Measurements from ENCODE around the gene CEP104.

The CEP104 gene

DNA sequence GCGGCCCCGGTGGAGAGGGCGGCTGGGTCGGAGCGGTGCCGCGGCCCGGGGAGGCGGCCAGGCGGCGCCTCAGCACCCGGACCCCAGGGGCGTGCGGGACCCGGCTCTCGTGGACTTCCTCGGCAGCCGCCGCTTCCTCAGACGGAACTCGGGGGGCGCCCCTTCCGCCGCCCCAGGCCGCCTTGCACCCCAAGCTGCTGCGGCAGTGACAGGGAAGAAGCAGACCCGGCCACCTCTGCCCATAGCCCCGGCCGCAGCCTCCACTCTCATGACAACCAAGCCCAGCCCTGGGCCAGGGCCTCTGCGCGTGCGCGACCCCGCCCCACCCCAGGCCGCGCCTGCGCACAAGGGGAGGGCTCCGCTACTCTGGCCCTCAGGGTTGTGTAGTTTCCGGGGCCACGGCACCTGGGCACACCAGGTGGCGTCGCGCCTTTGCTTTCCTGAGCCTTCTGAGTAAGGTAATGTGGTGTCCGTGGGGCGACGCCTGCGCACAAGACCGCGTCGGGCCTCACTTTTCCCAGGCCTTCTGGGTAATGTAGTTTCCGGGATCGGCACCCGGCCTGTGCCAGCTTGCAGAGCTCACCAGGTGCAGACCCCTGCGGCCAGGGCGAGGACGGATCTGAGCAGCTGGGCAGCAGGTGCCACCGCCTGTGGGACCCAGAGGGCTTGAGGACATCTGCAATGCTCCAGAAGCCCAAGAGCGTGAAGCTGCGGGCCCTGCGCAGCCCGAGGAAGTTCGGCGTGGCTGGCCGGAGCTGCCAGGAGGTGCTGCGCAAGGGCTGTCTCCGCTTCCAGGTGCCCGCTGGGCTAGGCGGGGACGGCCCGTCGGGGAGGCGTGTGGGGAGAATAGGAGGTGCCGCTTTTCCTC is at the start of gene CEP104, which contains the start of gene DFFB:
Gene CEP104 (minus strand): TSS at position 289 of the 868 bp plus-strand sequence. CDS start 4,804 bp downstream, outside the sequence.
Gene DFFB (plus strand): TSS at position 554 of the 868 bp plus-strand sequence. CDS start 128 bp downstream, at position 682.
- DNase-seq, result peak; percentile 99

GRCh38 chr1:3906672-3907020 is 49.6 kb upstream of the CEP104 start:
- no peak for DNase-seq

DNA sequence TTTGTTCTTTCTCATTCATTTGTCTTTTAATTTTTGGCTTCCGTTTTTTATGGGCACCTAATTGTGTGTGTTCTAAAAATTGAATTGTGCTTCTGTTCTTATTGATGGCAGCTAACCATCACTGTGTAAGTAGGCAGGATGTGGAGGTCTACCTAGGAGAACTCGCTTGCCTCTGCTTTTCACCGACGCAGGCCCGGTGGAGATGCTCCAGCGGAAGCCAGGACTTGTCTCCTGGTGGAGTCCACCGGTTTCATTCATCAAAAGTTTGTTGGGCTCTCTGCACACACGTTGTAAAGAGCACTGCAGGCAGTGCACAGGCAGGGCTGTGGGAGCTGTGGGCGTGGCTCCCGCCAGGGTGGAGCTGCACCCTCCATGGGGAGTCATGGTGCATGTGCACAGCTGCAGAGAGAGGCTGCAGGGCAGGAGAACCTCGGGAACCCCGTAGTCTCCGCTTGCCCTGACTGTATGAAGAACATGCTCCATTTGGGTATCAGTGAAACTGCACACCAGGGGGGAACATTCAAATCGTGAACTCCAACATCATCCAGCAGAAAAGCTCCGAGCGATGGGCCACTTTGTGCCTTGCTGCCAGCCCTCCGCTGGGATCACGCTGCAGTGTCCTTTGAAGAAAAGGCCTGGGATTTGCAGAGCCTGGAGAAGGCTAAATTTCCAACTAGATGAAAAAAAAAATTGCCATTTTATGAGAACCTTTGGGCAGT is 49.1 kb upstream of the CEP104 start:
- DNase-seq, result no peak

DNA sequence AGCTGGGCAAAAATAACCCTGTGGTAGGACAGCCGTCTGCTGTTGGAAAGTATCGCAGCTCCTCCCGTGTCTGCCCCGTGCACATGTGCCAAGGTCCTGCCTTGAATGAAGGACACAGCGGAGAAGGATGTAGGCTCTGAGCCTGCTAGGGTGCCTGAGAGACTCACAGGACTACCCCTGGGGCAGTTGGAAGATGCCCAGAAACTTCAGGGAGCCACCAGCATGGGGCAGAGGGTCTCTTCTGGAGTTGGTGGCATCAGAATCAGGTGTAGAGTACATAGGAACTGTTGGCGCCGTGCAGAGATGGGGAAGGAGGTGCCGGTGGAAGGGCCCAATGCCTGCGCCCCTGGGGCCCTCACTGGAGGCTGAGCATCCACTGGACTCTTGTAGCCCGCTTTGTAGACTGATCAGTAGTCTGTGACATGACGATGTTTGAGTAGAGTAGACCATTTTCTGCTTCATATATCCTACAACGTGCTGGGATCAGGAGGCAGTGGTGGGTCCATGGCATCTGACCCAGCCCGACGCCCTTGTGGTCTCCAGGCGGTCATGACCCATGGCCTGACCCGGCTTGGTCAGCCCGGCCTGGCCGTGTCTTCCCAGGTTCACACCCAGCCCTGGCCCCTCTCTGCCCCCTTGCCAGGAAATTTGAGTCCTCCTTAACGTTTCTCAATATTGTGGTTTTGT is 48.4 kb upstream of the CEP104 start:
- DNase-seq, result no peak

DNA sequence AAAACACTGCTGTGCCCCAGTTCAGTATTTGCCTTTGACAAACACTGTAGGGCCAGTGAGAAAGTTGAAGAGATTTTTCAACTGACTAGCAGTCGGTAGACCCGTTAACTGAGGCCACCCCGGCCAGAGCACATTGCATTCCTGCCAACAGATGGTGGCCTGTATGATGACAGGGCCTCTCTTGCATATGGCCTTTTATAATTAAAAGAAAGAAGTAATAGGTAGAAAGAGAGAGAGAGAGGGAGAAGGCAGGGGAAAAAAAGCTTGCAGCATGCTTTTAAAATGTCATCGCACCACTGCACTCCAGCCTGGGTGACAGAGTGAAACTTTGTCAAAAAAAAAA is 47.8 kb upstream of the CEP104 start:
- no peak for DNase-seq

GRCh38 chr1:3904006-3904842 is 47.2 kb upstream of the CEP104 start:
- DNase-seq, result no peak

DNA sequence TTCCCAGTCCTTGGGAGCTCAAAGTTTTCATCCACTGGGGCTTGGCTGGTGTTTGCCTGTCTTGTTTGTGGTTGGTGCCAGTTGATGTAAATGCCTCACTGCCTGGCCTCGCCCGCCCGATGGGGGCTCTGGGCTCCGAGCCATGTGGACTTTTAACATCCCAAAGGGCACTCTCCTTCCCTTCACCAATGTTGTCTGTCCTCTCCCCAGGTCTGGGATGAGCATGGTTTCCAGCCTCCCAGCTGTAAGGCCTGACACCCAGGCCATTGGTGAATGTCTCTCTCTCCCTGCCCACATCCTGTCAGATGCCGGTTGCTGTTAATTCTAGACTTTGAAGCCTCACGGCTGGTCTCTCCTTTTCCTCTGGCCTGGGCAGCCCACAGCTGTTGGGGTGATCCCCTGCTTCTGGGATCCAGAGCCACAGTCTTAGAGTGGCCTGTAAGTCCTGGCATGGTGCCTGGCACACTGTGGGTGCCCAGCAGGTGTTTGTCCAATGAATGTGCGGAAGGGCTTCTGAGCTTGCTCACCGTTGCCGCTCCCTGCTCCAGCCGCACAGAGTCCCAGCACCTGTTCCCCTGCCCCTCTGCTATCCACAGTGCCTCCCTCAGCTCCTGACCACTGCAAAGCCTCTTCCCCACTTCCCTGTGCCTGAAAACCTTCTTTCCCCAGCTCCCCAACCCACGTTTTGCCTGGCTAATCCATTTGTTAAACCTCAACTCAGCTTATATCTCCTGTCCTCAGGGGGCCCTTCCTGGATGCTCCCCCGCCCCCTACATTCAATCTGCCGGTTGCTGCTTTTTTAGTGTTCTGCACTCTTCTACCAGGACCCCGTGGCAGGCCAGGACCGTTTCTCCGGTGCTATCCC is 46.4 kb upstream of the CEP104 start:
- DNase-seq, result peak; percentile 68

- peak; percentile 44 for DNase-seq
These were observed 45.6 kb upstream of the CEP104 start for GRCh38 chr1:3902571-3903091.

GRCh38 chr1:3902111-3902511 is 45.1 kb upstream of the CEP104 start:
- DNase-seq, result no peak

DNA sequence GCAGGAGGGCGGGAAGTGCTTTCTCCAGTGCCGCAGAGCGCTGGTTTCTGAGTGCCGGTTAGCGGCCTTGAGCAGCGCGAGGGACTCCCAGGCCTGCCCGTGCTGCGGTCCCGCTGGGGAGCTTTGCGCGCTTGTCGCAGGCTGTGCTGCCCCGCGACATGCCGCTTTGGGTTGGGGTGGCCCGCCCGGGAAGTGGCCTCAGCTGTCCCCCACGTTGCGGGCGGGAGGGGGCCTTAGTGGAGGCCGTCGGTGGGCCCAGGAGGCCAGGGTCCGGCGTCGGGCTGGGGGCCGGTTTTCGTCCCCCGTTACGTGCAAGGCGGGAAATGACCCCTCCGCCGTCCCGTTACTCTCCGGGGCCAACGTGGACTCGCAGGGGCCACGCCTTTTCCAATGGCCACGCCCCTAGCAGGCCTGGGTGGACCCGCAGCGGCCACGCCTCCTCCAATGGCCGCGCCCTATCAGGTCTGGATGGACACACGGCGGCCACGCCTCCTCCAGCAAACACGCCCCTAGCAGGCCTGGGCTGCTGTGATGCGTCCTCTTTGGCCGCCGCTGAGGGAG is 44.0 kb upstream of the CEP104 start:
- peak; percentile 30 for DNase-seq

DNA sequence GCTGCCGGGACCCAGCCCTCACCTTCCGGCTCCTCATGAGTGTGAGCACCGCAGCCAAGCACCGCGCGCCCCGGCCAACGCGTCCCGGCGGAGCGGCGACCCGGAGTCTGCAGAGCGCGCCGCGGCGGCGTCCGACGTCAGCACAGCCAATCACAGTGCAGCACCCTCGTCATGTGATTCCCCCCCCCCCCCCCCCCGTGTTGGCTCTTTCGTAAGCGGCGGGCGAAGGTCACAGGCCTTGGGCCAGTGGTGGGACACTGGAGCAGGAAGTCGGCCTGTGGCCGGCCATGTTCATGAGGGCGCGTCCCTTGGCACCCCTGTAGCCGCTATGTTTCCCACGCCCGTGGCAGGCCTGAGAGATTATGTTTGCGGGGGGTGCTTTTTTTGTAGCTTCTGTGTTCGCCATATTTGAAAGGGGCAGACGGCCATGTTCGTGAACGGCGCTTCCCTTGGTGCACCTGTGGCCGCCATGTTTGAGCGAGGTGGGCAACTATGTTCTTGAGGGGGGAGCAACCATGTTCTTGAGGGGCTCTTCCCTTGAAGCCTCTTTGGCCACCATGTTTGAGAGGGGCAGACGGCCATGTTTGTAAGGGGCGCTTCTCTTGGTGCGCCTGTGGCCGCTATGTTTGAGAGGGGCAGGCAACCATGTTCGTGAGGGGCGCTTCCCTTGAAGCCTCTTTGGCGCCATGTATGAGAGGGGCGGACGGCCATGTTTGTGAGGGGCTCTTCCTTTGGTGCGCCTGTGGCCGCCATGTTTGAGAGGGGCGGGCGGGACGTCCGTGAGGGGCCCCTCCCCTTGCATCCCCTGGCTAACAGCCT is 43.3 kb upstream of the CEP104 start, which contains the start of gene C1orf174:
Gene C1orf174 (minus strand): TSS at position 123 of the 819 bp plus-strand sequence. CDS start 86 bp downstream, at position 37.
- peak; percentile 100 for DNase-seq

GRCh38 chr1:3899754-3900149 is 42.7 kb upstream of the CEP104 start:
- DNase-seq, result peak; percentile 39

- no peak for DNase-seq
These were observed 42.2 kb upstream of the CEP104 start for GRCh38 chr1:3898994-3899753.

- DNase-seq, result no peak
These were observed 41.4 kb upstream of the CEP104 start for GRCh38 chr1:3898475-3898735.

DNA sequence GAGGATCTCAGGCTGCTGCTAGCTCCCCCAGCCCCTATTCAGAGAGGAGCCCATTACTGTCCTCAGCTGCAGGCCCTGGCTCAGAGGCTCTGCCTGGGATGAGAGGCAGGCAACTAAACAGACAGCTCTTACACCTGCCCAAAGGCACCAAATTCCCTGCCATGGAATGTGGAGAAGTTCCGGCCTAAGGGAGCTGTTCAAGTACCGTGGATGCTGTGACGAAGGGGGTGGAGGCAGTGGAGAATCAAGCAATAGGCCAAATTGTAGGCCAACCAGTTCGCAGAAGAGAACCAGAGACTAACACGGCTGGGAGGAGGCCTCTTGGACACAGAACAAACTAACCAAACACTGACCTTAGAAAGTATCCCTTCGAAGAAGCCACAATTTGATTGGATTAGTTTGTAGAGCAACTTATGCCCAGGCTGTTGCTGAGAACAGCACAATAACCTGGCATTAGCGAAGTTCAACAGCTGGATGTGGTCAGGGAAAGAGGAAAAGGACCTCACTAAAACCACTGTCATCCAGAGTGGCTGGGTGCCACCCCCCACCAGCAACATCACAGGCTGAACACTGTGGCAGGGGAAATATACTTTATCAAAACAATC is 39.5 kb upstream of the CEP104 start:
- DNase-seq, result no peak

DNA sequence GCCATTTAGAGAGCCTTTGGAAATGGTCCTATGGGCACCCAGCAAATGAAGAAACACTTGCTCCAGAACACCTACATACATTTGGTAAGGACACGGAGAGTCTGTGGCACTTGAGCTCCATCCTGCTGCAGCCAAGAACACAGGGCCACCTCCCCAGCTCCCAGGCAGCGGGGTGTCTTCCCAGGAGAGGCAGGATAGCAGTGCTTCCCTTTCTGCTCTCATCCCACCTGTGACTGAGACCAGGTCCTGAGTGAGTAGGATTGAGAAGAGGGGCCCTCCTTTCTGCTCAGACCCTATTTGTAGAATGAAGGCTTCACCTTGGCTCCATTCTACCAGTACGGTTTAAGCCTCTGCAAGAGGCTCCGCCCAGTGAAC is 38.9 kb upstream of the CEP104 start:
- DNase-seq, result no peak

DNA sequence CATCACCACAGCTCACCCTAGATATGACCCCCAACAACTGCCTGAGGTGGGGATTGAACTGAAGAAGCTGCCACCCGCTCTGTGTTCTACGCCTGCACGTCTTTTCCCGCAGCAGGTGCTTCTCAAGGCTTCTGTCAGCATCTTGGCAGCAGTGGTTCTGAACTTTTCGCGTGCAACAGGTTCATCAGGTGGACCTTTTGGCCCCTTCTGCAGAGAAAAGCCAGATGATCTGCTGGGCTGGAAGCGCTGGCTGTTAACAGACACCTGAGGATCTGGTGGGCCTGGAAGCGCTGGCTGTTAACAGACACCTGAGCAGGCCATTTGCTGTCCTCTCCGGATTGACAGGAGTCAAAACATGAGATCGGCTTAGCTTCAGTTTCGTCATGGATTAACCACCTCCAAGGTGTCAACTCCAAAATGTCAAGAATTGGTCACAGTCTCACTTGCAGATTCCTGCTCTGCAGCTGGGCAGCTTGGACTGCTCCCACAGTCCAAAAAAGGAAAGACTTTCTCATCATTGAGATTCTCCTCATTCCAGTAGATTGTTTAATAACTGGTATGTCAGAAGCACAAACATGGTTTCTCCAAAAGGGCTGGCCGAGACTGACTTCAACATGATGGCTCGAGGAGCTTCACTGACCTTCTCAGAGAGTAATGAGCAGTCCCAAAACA is 38.4 kb upstream of the CEP104 start:
- no peak for DNase-seq

DNA sequence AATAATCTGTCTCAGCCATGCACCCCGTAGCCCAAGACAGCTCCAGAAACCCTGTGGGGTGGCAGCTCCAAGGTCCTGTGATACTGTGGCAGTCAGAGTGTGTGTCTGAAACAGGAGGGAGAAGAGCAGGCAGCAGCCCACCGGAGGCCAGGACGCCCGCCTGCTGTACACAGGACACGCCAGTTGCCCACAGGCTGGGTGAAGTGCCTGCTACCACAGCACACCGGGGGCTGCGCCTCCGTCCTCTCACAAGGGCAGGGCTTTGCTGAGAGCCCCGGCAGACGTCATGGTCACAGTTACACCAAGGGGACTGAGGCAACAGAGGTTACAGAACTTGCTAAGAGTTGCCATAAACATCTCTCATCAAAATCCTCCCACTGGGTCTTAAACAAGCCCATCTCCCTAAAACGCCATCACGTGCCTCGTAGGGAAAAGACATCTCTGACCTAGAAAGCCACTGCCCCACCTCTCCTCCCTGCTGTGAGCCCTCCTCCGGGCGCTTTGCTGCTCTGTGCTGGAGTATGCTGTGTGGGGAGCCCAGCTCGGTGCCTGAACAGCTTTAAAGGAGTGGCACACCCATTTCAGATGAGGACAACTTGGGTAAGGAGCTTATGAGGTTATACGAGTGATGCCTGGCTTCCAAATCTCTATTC is 37.7 kb upstream of the CEP104 start:
- DNase-seq, result no peak

All from NCI-H1105 treated with DMSO at 0.1 percent for 48 hours (cell line).